ENCODE measurements around the gene NFRKB. TPM values are rescaled to one million over a fixed set of nuclear protein-coding genes. Genes with fewer than 3 reads are reported as not detected.
"Not testable (repeated sequence)": the region's sequence is repeated elsewhere in the genome, so short reads cannot be mapped to it uniquely, and the experiment has no call there.

Gene NFRKB
- polyA plus RNA-seq, 1 experiment = 12.7 TPM

DNA sequence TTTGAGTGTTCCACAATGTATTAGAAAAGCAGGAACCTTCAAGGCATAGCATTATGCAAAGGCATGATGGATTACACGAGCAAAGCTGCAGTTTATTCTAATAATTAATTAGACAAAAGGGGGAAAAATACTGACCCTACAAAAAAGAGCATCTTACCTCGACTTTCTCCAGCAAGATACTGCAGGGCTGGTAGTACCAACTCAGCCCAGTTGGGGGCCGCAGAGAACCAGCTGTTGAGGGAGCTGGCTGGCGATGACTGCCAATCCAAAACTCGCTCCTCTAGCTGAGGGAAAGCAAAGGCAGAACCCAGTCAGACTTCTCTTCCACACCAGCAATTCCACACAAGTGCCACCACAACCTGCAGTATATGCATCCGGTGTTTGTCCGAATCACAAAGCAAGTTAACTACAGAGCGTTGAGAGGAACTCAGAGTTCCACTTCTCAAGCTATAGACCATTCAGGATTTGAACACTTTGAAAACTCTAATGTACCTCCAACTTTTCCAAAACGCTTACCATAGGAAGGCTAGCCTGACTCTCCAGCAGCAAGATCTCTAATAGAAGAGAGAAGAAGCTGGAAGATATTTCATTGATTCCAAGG is 13.7 kb downstream of the NFRKB start:
- ChIA-PET POLR2A (interaction anchor here (0.6 kb wide), 1 partner anchor 245 kb away, joined by 5 read pairs; no protein-coding TSS in a partner anchor), CTCF (interaction anchor here (0.5 to 3.5 kb wide), 5 partner anchors 30 to 257 kb away, joined by 3 to 43 read pairs (median 3); no protein-coding TSS in a partner anchor)
- H3K27ac ChIP-seq (ENCODE audit: low read depth, low read length) = no peak overlapping the region
- no peaks in the 10 kb centered on the region for H3K27me3 ChIP-seq (ENCODE audit: control insufficient read depth, insufficient read depth, low read length)
- no peak overlapping the region for H3K4me3 ChIP-seq (ENCODE audit: low read depth, low read length)
- DNase-seq (ENCODE audit: low read depth, low spot score) = no peak
- H3K9me3 ChIP-seq (ENCODE audit: control insufficient read depth, insufficient read depth, low read length) = no peaks in the 10 kb centered on the region
- TF ChIP-seq, protein P1, sequence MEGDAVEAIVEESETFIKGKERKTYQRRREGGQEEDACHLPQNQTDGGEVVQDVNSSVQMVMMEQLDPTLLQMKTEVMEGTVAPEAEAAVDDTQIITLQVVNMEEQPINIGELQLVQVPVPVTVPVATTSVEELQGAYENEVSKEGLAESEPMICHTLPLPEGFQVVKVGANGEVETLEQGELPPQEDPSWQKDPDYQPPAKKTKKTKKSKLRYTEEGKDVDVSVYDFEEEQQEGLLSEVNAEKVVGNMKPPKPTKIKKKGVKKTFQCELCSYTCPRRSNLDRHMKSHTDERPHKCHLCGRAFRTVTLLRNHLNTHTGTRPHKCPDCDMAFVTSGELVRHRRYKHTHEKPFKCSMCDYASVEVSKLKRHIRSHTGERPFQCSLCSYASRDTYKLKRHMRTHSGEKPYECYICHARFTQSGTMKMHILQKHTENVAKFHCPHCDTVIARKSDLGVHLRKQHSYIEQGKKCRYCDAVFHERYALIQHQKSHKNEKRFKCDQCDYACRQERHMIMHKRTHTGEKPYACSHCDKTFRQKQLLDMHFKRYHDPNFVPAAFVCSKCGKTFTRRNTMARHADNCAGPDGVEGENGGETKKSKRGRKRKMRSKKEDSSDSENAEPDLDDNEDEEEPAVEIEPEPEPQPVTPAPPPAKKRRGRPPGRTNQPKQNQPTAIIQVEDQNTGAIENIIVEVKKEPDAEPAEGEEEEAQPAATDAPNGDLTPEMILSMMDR (IDR thresholded peaks at IDR 0.05; ENCODE audit: low read depth, low read length) = peak; percentile 70

DNA sequence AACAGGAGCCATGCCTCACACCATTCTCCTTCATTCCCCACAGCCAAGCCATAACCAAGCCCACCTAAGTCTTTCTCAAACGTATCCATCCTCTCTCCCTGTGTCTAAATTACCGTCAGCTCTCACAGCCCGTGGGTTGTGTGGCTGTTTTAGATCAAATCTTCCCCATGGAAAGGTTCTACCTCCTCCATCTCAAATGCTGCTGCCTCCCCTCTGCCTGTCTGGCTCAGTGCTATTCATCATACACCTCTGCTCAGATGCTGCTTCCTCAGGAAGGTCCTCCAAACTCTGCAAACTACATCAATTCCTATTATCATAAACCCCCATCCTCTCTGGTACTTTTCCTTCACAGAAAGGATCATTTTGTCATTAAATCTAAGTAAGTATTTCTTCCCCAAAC is 15.1 kb downstream of the NFRKB start:
- TF ChIP-seq, protein P1 (IDR thresholded peaks at IDR 0.05; ENCODE audit: low read depth, low read length) = no peak
- H3K27ac ChIP-seq (ENCODE audit: low read depth, low read length) = no peak overlapping the region
- H3K4me3 ChIP-seq (ENCODE audit: low read depth, low read length) = no peak overlapping the region
- H3K9me3 ChIP-seq (ENCODE audit: control insufficient read depth, insufficient read depth, low read length) = no peaks in the 10 kb centered on the region
- POLR2A ChIA-PET = no interaction called here
- CTCF ChIA-PET = no interaction called here
- no peak for DNase-seq (ENCODE audit: low read depth, low spot score)
- no peaks in the 10 kb centered on the region for H3K27me3 ChIP-seq (ENCODE audit: control insufficient read depth, insufficient read depth, low read length)

DNA sequence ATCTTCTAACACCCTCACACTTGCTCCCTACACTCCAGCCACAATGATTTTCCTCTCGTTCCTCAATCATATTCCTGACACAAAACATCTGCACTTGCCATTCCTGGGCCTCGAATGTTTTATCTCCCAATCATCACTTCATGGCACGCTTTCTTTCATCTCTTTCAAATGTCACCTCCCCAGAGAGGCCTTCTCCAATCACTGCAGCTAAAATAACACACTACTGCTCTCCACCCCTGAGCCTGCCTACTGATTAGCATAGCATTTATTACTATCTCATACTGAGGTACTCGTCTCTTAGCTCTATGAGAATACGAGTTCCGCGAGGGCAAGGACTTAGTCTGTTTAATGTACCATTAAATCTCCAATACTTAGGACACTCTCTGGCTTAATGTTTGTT is 23.5 kb downstream of the NFRKB start:
- DNase-seq (ENCODE audit: low read depth, low spot score) = no peak
- POLR2A ChIA-PET = no interaction called here
- CTCF ChIA-PET = no interaction called here
- Histone ChIP-seq H3K4me3 (ENCODE audit: low read depth, low read length) (no peak overlapping the region), H3K9me3 (ENCODE audit: control insufficient read depth, insufficient read depth, low read length) (no peaks in the 10 kb centered on the region), H3K27me3 (ENCODE audit: control insufficient read depth, insufficient read depth, low read length) (no peaks in the 10 kb centered on the region), H3K27ac (ENCODE audit: low read depth, low read length) (no peak overlapping the region)
- TF ChIP-seq, protein P1 (IDR thresholded peaks at IDR 0.05; ENCODE audit: low read depth, low read length) = no peak

DNA sequence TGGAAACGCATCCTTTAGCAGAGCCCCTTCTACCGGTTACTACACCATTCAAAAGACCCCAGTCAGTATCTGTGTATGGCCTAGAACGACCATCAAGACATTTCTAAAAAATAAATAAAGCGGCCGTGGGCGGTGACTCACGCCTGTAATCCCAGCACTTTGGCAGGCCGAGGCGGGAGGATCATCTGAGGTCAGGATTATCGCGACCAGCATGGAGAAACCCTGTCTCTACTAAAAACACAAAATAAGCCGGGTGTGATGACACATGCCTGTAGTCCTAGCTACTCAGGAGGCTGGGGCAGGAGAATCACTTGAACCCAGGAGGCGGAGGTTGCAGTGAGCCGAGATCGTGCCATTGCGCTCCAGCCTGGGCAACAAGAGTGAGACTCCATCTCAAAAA is 26.8 kb downstream of the NFRKB start:
- CTCF ChIA-PET; H3K27ac ChIP-seq (ENCODE audit: low read depth, low read length); H3K9me3 ChIP-seq (ENCODE audit: control insufficient read depth, insufficient read depth, low read length); DNase-seq (ENCODE audit: low read depth, low spot score); H3K4me3 ChIP-seq (ENCODE audit: low read depth, low read length); POLR2A ChIA-PET; H3K27me3 ChIP-seq (ENCODE audit: control insufficient read depth, insufficient read depth, low read length): not testable (repeated sequence)

DNA sequence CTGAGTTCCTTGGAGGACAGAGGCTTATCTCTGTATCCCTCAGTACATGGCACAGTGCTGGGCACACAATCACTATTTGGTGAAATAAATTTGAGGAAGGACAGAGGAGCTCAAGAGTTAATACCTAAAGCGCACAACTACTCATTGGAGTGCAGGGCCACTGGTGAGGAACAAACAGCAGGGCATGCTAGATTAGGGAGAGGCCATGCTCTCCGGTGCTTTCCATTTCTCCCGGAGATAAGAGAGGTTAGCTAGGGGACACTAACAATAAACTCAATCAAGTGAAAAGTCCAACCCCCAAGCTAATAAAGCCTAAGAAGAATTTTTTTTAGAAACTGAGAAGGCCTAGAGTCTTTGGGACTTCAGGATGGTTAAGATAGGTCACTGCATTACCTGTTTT is 29.1 kb downstream of the NFRKB start:
- Histone ChIP-seq H3K27ac (ENCODE audit: low read depth, low read length) (no peak overlapping the region), H3K4me3 (ENCODE audit: low read depth, low read length) (no peak overlapping the region), H3K9me3 (ENCODE audit: control insufficient read depth, insufficient read depth, low read length) (no peaks in the 10 kb centered on the region), H3K27me3 (ENCODE audit: control insufficient read depth, insufficient read depth, low read length) (no peaks in the 10 kb centered on the region)
- DNase-seq (ENCODE audit: low read depth, low spot score) = no peak
- ChIA-PET POLR2A (no interaction called here), CTCF (interaction anchor here (1.7 kb wide), 1 partner anchor 266 kb away, joined by 3 read pairs; no protein-coding TSS in a partner anchor)
- TF ChIP-seq, protein P1 (IDR thresholded peaks at IDR 0.05; ENCODE audit: low read depth, low read length) = no peak

Data from AG04450 (cell line).